ENCODE measurements around the gene CFAP65. TPM values are rescaled to one million over a fixed set of nuclear protein-coding genes. Genes with fewer than 3 reads are reported as not detected.

The CFAP65 gene
- total RNA-seq, 6 experiments from 2014 or later: not detected

GRCh38 chr2:219057709-219058540 is 16.6 kb upstream of the CFAP65 start:
- peaks cover 65% of the 10 kb centered on the region for H3K27me3 Mint-ChIP-seq (ENCODE audit: insufficient read depth)
- H3K9me3 Mint-ChIP-seq: no peaks in the 10 kb centered on the region
- peaks cover 15% of the 10 kb centered on the region for H3K4me1 Mint-ChIP-seq (ENCODE audit: low read depth)
- H3K36me3 Mint-ChIP-seq (ENCODE audit: low read depth): no peaks in the 10 kb centered on the region
- H3K27ac Mint-ChIP-seq: no peak overlapping the region
- peak; percentile 47 for DNase-seq
- H3K4me3 Mint-ChIP-seq: peak overlapping the region; percentile 26; the same call in 1 of the 2 replicates
- peak; percentile 91 for TF ChIP-seq CTCF (IDR thresholded peaks at IDR 0.05)

DNA sequence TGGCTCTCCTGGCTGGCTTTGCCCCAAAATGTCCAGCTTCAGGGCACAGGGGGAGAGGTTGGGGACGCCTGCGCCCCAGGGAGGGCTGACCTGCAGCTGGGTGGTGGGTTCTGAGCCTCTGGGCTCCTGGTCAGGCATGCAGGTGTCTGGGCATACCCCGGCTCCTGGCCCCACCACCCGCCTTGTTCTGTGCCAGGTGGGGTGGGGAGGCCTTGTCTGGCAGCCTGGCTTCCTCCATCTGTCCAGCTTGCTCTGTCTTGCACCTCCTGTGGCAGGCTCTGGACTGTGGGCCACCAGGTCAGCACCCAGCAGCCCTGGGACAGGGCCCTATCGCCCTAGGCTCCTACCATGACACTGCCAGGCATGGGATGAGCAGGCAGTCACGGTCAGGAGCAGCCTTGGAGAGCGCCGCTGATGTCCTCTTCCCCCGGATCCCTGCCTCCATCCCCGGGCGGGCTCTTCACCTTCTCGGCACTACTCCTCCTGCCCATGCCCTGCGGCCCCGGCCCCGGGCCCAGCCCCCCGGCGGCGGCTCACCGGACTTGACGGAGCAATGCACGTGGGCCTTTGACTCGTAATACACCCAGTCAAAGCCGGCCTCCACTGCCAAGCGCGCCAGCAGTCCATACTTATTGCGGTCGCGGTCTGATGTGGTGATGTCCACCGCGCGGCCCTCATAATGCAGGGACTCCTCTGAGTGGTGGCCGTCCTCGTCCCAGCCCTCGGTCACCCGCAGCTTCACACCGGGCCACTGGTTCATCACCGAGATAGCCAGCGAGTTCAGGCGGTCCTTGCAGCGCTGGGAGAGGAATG is 15.8 kb upstream of the CFAP65 start:
- peaks cover 62% of the 10 kb centered on the region for H3K27me3 Mint-ChIP-seq (ENCODE audit: insufficient read depth)
- H3K9me3 Mint-ChIP-seq: no peaks in the 10 kb centered on the region
- no peak for TF ChIP-seq CTCF (IDR thresholded peaks at IDR 0.05)
- H3K27ac Mint-ChIP-seq: no peak overlapping the region
- peaks cover 15% of the 10 kb centered on the region for H3K4me1 Mint-ChIP-seq (ENCODE audit: low read depth)
- no peak for DNase-seq
- H3K36me3 Mint-ChIP-seq (ENCODE audit: low read depth): no peaks in the 10 kb centered on the region
- no peak overlapping the region for H3K4me3 Mint-ChIP-seq

DNA sequence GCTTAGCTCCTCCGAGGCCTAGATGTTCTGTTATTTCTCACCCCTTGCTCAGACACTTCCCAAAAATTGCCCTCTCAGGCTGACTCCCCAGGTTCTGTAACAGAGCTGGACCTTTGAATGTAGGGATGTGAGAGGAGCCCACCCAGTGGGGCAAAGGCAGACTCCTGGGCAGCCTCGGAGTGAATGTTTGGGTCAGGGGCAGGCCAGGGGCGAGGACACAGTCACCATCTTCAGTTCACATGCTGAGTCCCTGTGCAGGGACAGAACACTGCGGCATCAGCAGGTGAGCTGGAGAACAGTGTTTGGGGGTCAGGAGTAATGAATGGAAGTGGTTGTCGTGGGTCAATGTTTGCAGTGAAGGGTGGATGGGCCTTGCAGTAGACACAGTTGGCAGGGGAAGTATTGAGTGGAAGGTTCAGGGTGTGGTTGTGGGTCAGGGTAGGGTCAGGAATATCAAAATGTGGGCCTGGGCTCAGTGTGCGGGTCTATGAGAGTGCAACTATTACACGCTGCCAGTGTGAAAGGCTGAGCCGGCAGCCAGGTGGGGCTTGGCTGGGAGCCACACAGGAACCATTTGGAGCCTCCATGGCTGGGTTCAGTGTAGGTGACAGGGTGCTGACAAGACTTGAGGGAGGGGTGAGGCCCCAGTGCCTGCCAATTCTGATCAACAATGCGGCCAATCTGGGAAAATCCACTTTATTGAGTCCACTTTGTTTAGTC is 15.0 kb upstream of the CFAP65 start:
- no peak overlapping the region for H3K27ac Mint-ChIP-seq
- peaks cover 15% of the 10 kb centered on the region for H3K4me1 Mint-ChIP-seq (ENCODE audit: low read depth)
- no peak for TF ChIP-seq CTCF (IDR thresholded peaks at IDR 0.05)
- no peaks in the 10 kb centered on the region for H3K9me3 Mint-ChIP-seq
- H3K27me3 Mint-ChIP-seq (ENCODE audit: insufficient read depth): peaks cover 59% of the 10 kb centered on the region
- no peak overlapping the region for H3K4me3 Mint-ChIP-seq
- no peak for DNase-seq
- H3K36me3 Mint-ChIP-seq (ENCODE audit: low read depth): no peaks in the 10 kb centered on the region

DNA sequence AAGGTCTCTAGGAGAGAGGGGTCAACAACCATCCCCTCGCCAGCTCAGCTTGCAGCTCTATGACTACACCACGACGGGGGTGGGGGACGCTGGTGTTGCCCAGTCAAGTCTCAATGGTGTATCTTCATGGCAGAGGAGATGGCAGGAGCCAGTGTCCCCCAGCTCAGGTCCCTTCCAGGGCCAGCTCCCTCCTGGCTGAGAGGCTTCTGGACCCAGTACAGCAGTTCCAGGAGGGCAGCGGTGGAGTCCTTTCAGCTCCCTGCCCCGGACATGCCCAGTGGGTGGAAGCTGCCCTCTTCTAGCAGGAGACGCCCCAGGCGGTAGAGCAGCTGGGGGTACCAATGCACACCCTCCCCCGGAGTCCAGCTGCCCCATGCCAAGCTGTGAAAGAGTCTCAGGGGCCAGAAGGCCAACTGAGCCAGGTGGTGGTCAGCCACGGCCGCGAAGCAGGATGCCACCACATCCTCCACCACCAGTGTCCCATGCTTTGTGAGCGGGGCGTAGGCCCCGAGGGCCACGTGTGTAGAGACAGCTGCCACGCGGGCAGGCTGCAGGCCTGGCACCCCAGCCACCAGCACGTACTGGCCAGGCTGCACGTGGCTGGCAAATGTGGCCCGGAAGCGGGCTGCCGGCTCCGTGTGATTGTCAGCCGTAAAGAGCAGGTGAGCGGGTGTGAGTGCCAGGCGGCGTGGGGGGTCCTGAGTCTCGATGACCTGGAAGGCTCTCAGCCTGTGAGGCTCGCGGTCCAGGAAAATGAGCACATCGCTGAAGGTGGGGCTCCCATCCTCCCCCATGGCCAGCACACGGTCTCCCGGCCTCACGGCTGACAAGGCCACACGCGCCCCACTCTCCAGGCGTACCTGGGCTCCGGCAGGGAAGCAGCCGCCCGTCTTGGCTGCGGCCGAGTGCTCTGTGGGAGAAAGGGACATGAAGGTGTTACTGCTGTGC is 13.9 kb upstream of the CFAP65 start:
- Mint-ChIP-seq H3K27ac (no peak overlapping the region), H3K27me3 (ENCODE audit: insufficient read depth) (peaks cover 63% of the 10 kb centered on the region), H3K4me1 (ENCODE audit: low read depth) (peaks cover 15% of the 10 kb centered on the region), H3K36me3 (ENCODE audit: low read depth) (no peaks in the 10 kb centered on the region), H3K4me3 (no peak overlapping the region), H3K9me3 (no peaks in the 10 kb centered on the region)
- TF ChIP-seq CTCF (IDR thresholded peaks at IDR 0.05): no peak
- DNase-seq: no peak
